ENCODE measurements around the gene ST8SIA4. TPM values are rescaled to one million over a fixed set of nuclear protein-coding genes. Genes with fewer than 3 reads are reported as not detected.

ST8SIA4 gene
- total RNA-seq, 1 experiment from 2014 or later = not detected

DNA sequence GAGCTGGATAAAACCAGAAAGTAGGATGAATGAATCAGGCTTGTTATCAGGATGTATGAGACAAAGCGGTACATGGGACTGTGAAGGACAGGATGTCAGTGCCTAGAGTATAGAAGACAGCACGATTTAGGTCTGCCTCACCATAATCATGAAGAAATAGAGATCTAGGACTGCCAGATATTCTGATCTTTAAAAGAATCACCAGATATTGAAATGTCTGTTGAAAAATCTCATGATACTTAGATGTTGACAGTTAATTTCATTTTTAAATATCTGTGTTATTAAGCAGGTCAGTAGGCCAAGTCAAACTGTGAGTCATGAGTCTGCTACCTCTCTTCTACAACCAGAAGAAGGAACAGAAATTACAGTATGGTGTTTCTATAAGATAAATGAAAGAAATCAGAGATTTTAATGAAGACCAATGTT is 65.0 kb downstream of the ST8SIA4 start:
- H3K79me1 ChIP-seq (ENCODE audit: insufficient read depth, low read depth, low read length, poor library complexity, severe bottlenecking) = no peaks in the 10 kb centered on the region
- no peak overlapping the region for H3K4ac ChIP-seq (ENCODE audit: low read depth, low read length)
- H4K5ac ChIP-seq (ENCODE audit: insufficient read length, low read depth, low read length) = no peak overlapping the region
- H4K20me1 ChIP-seq (ENCODE audit: control insufficient read depth, insufficient read depth, insufficient read length) = no peaks in the 10 kb centered on the region
- Mint-ChIP-seq H3K27me3 (ENCODE audit: low read depth) (no peaks in the 10 kb centered on the region), H3K27ac (no peak overlapping the region), H3K9me3 (no peaks in the 10 kb centered on the region), H3K4me3 (no peak overlapping the region), H3K36me3 (ENCODE audit: insufficient read depth in 1 of 3, low read depth in 3 of 3) (no peaks in the 10 kb centered on the region), H3K4me1 (peaks cover 16 to 17% of the 10 kb centered on the region in 2 experiments)
- no peak overlapping the region for H3K4me2 ChIP-seq (ENCODE audit: insufficient read depth, insufficient read length, low read length)
- H2BK5ac ChIP-seq (ENCODE audit: insufficient read length, low read length) = no peak overlapping the region
- no peak for TF ChIP-seq CTCF (conservative IDR thresholded peaks at IDR 0.05)
- no peak overlapping the region for H3K9ac ChIP-seq (ENCODE audit: extremely low read depth, insufficient read length, low read length)
- H2BK15ac ChIP-seq (ENCODE audit: low read depth, low read length) = no peak overlapping the region
- no peak overlapping the region for H3T11ph ChIP-seq (ENCODE audit: low read length)
- H3K4me1 ChIP-seq (ENCODE audit: insufficient read depth, low read length) = peaks cover 2% of the 10 kb centered on the region; the same call in 1 of the 2 replicates
- no peaks in the 10 kb centered on the region for H3K79me2 ChIP-seq (ENCODE audit: insufficient read depth, low read length)
- no peak overlapping the region for H3K14ac ChIP-seq (ENCODE audit: insufficient read depth, low read length)
- no peak overlapping the region for H2BK20ac ChIP-seq (ENCODE audit: low read depth, low read length, poor library complexity, severe bottlenecking)
- no peak overlapping the region for H3K18ac ChIP-seq (ENCODE audit: insufficient read length, low read depth, low read length)
- no peak overlapping the region for H4K91ac ChIP-seq (ENCODE audit: insufficient read length, low read depth, low read length)
- H3K27me3 ChIP-seq (ENCODE audit: insufficient read depth, low read length) = no peaks in the 10 kb centered on the region
- no peak overlapping the region for H2BK120ac ChIP-seq (ENCODE audit: low read depth, low read length, poor library complexity, severe bottlenecking)
- no peak overlapping the region for H3K23ac ChIP-seq (ENCODE audit: insufficient read length, low read depth, low read length)
- no peak overlapping the region for H2AFZ ChIP-seq (ENCODE audit: low read length)
- no peaks in the 10 kb centered on the region for H3K23me2 ChIP-seq (ENCODE audit: insufficient read length, low read depth, low read length, poor library complexity, severe bottlenecking)
- H2BK12ac ChIP-seq (ENCODE audit: insufficient read length, low read depth, low read length) = no peak overlapping the region
- WGBS (ENCODE audit: extremely low coverage, insufficient read length, low lambda C conversion rate) = no CpG with 5 or more reads among the region's 2 CpGs
- no peaks in the 10 kb centered on the region for H3K9me3 ChIP-seq (ENCODE audit: control insufficient read depth, low read depth, low read length)
- H3K27ac ChIP-seq (ENCODE audit: insufficient read length, low read depth, low read length) = no peak overlapping the region
- H3K56ac ChIP-seq (ENCODE audit: insufficient read length, low read depth, low read length) = no peak overlapping the region
- H2AK5ac ChIP-seq (ENCODE audit: insufficient read length, low read length) = no peak overlapping the region
- DNase-seq = no peak
- H4K8ac ChIP-seq (replicated peaks; ENCODE audit: insufficient read length, low read depth, low read length) = no peak overlapping the region
